ENCODE measurements around the gene CCDC175. TPM values are rescaled to one million over a fixed set of nuclear protein-coding genes. Genes with fewer than 3 reads are reported as not detected.

The CCDC175 gene
- total and polyA plus RNA-seq, 2 donors (not counting 3 experiments of a cell fraction or from before 2014, with no cell fraction given) = not detected

DNA sequence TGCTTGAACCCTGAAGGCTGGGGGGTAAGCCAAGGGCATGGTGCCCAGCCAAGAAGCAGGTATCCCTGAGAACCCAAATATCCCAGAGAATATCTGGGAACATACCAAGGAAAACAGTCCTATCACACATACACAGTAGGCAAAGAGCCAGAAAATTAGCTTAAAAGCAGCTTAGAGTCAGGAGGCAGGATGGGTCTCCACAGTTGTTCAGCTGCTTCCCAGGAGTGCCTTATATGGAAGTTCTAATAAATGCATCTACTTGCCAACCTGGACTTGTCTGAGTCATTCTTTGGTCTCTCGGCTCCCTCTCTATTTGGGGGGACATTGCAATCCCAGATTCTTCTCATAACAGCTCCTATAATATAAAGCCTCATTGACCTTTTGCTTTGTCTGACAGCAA lies 102.4 kb downstream of the CCDC175 start:
- CTCF ChIA-PET = interaction anchor here (0.6 to 3.9 kb wide), 4 partner anchors 9 to 344 kb away, joined by 3 to 24 read pairs (median 4); partner anchors contain the start of genes JKAMP and L3HYPDH
- H2AFZ ChIP-seq (ENCODE audit: low read depth, low read length) = no peak overlapping the region
- dilution Hi-C loops (cut with MboI; ENCODE audit: extremely low pct_ligation_motif_present, low sequenced_read_pairs) (no loop called here), intact Hi-C loops (cut with micrococcal nuclease) (no loop called here)
- H3K79me2 ChIP-seq (ENCODE audit: control insufficient read depth, insufficient read depth, low read length) = peaks cover 8% of the 10 kb centered on the region
- no TSS peak for BruUV-seq (replicated peaks)
- H3K4me2 ChIP-seq (ENCODE audit: insufficient read depth, low read length) = no peak overlapping the region
- TF ChIP-seq MYC (IDR thresholded peaks at IDR 0.05; ENCODE audit: low read depth, low read length) (no peak), GATA2 (IDR thresholded peaks at IDR 0.05; ENCODE audit: insufficient read depth, insufficient read length, low read depth, low read length) (no peak), FOS (IDR thresholded peaks at IDR 0.05; ENCODE audit: borderline replicate concordance, insufficient read depth, low read length) (no peak), POLR2AphosphoS5 (IDR thresholded peaks at IDR 0.05; ENCODE audit: insufficient read depth, low read depth, low read length) (no peak), EZH2 (IDR thresholded peaks at IDR 0.05; ENCODE audit: borderline replicate concordance, low read depth, low read length, severe bottlenecking) (no peak), POLR2A (IDR thresholded peaks at IDR 0.05; ENCODE audit: low read depth, low read length) (no peak), JUN (IDR thresholded peaks at IDR 0.05; ENCODE audit: borderline replicate concordance, insufficient read depth, insufficient read length, low read depth) (no peak)
- TF ChIP-seq, protein P1, sequence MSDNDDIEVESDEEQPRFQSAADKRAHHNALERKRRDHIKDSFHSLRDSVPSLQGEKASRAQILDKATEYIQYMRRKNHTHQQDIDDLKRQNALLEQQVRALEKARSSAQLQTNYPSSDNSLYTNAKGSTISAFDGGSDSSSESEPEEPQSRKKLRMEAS (IDR thresholded peaks at IDR 0.05; ENCODE audit: insufficient read depth, insufficient read length) = no peak
- TF ChIP-seq, protein P2, sequence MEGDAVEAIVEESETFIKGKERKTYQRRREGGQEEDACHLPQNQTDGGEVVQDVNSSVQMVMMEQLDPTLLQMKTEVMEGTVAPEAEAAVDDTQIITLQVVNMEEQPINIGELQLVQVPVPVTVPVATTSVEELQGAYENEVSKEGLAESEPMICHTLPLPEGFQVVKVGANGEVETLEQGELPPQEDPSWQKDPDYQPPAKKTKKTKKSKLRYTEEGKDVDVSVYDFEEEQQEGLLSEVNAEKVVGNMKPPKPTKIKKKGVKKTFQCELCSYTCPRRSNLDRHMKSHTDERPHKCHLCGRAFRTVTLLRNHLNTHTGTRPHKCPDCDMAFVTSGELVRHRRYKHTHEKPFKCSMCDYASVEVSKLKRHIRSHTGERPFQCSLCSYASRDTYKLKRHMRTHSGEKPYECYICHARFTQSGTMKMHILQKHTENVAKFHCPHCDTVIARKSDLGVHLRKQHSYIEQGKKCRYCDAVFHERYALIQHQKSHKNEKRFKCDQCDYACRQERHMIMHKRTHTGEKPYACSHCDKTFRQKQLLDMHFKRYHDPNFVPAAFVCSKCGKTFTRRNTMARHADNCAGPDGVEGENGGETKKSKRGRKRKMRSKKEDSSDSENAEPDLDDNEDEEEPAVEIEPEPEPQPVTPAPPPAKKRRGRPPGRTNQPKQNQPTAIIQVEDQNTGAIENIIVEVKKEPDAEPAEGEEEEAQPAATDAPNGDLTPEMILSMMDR (IDR thresholded peaks at IDR 0.05; ENCODE audit: extremely low read depth in 1 of 2, insufficient read depth in 1 of 2, low read depth in 1 of 2, low read length in 2 of 2) = no peak
- FAIRE-seq (no peak), DNase-seq (ENCODE audit: low read depth, low spot score) (no peak)
- H3K36me3 ChIP-seq (ENCODE audit: control insufficient read depth in 2 of 2, extremely low read depth in 1 of 2, insufficient read depth in 2 of 2, low read length in 2 of 2) = peaks cover 4 to 35% of the 10 kb centered on the region in 2 experiments
- no peaks in the 10 kb centered on the region for H4K20me1 ChIP-seq (replicated peaks; ENCODE audit: control insufficient read depth, extremely low read depth, insufficient read depth, low read length)
- POLR2A ChIA-PET = no interaction called here
- H3K9me1 ChIP-seq (replicated peaks; ENCODE audit: control insufficient read depth, extremely low read depth, insufficient read depth, low read length) = no peaks in the 10 kb centered on the region
- H3K9me3 ChIP-seq (replicated peaks; ENCODE audit: control insufficient read depth, insufficient read depth, low read length) = no peaks in the 10 kb centered on the region
- H3K4me1 ChIP-seq (ENCODE audit: control insufficient read depth, extremely low read depth, insufficient read depth, low read length) = no peaks in the 10 kb centered on the region
- H3K27me3 ChIP-seq (ENCODE audit: control insufficient read depth in 2 of 2, insufficient read depth in 2 of 2, low read length in 2 of 2) = no peaks in the 10 kb centered on the region
- no peak overlapping the region for H3K9ac ChIP-seq (replicated peaks; ENCODE audit: extremely low read depth, insufficient read depth, low read length)
- H3K4me3 ChIP-seq (replicated peaks in 1 of 3; ENCODE audit: insufficient read depth in 1 of 3, low read depth in 1 of 3, low read length in 3 of 3) = no peak overlapping the region
- no peak overlapping the region for H3K27ac ChIP-seq (ENCODE audit: insufficient read depth, low read depth, low read length)

All from endothelial cell of umbilical vein (primary cell).